Activated naive CD8-positive, alpha-beta T cell (primary cell): ENCODE measurements around the gene TMTC3.
A peak's percentile ranks its signal among the peaks of the same experiment; 100 is the strongest.

ENCODE experiments used
- H3K27ac Mint-ChIP-seq: one replicate; pipeline ENCODE4 v1.8.0; 2021; ENCODE audit warnings: mixed read lengths
- H3K27me3 Mint-ChIP-seq: one replicate; pipeline ENCODE4 v1.8.0; 2021; ENCODE audit warnings: mixed read lengths
- H3K36me3 Mint-ChIP-seq: one replicate; pipeline ENCODE4 v1.8.0; 2021; ENCODE audit warnings: mixed read lengths
- H3K4me1 Mint-ChIP-seq: one replicate; pipeline ENCODE4 v1.8.0; 2021; ENCODE audit warnings: low read depth, mixed read lengths
- H3K4me3 Mint-ChIP-seq: one replicate; pipeline ENCODE4 v1.8.0; 2021; ENCODE audit warnings: mild to moderate bottlenecking, mixed read lengths
- H3K9me3 Mint-ChIP-seq: one replicate; pipeline ENCODE4 v1.8.0; 2021; ENCODE audit warnings: low read depth, mixed read lengths

The TMTC3 gene

DNA sequence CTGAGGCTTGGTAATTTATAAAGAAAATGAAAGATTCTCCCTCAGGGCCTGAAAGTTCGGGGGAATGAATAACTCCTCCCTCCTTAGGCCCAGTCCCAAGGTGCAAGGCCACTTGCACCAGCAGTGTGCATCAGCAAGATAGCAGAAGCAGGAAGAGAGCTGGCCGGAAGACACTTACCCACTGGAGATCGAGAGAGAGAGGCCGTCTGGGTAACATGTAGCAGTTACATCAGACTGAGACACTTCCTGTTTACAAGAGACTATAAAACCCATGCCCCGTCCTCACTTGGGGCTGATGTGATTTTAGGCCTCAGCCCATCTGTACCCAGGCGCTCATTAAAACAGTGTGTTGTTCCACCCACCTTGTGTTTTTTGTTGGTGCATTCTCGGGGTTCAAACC is 85.2 kb downstream of the TMTC3 start:
- H3K4me3 Mint-ChIP-seq = no peak overlapping the region
- H3K36me3 Mint-ChIP-seq = no peaks in the 10 kb centered on the region
- no peaks in the 10 kb centered on the region for H3K27me3 Mint-ChIP-seq
- no peaks in the 10 kb centered on the region for H3K9me3 Mint-ChIP-seq
- H3K4me1 Mint-ChIP-seq = peaks cover 6% of the 10 kb centered on the region
- no peak overlapping the region for H3K27ac Mint-ChIP-seq

GRCh38 chr12:88227871-88228270 is 85.8 kb downstream of the TMTC3 start:
- H3K27ac Mint-ChIP-seq = no peak overlapping the region
- no peaks in the 10 kb centered on the region for H3K9me3 Mint-ChIP-seq
- no peaks in the 10 kb centered on the region for H3K36me3 Mint-ChIP-seq
- H3K4me3 Mint-ChIP-seq = no peak overlapping the region
- peaks cover 6% of the 10 kb centered on the region for H3K4me1 Mint-ChIP-seq
- H3K27me3 Mint-ChIP-seq = no peaks in the 10 kb centered on the region

- Mint-ChIP-seq H3K4me3 (no peak overlapping the region), H3K27me3 (no peaks in the 10 kb centered on the region), H3K9me3 (no peaks in the 10 kb centered on the region), H3K36me3 (no peaks in the 10 kb centered on the region), H3K4me1 (peaks cover 6% of the 10 kb centered on the region), H3K27ac (no peak overlapping the region)
Measured at GRCh38 chr12:88228720-88229119, 86.6 kb downstream of the TMTC3 start.

GRCh38 chr12:88230271-88230670 is 88.2 kb downstream of the TMTC3 start:
- Mint-ChIP-seq H3K36me3 (no peaks in the 10 kb centered on the region), H3K4me3 (no peak overlapping the region), H3K4me1 (peaks cover 10% of the 10 kb centered on the region), H3K27ac (no peak overlapping the region), H3K9me3 (no peaks in the 10 kb centered on the region), H3K27me3 (no peaks in the 10 kb centered on the region)

- Mint-ChIP-seq H3K4me3 (no peak overlapping the region), H3K4me1 (peaks cover 9% of the 10 kb centered on the region), H3K27ac (no peak overlapping the region), H3K9me3 (peaks cover 4% of the 10 kb centered on the region), H3K27me3 (peaks cover 4% of the 10 kb centered on the region), H3K36me3 (no peaks in the 10 kb centered on the region)
Measured at GRCh38 chr12:88235183-88235833, 93.2 kb downstream of the TMTC3 start.

DNA sequence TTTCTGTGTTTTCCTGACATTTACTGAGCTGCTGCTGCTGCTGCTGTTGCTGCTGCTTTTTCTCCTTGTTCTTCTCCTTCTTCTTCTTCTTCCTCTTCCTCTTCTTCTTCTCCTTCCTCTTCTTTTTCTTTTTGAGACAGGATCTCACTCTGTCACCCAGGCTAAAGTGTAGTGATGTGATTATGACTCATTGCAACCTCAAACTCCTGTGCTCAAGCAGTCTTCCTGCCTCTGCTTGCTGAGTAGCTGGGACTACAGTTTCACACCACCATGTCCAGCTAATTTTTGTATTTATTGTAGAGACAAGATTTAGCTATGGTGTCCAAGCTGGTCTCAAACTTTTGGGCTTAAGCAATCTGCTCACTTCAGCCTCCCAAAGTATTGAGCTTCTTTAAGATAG is 95.8 kb downstream of the TMTC3 start:
- Mint-ChIP-seq H3K27me3 (peaks cover 4% of the 10 kb centered on the region), H3K4me1 (peaks cover 12% of the 10 kb centered on the region), H3K9me3 (peaks cover 4% of the 10 kb centered on the region), H3K4me3 (no peak overlapping the region), H3K27ac (no peak overlapping the region), H3K36me3 (no peaks in the 10 kb centered on the region)

GRCh38 chr12:88238406-88238805 is 96.3 kb downstream of the TMTC3 start:
- Mint-ChIP-seq H3K27ac (no peak overlapping the region), H3K27me3 (peaks cover 4% of the 10 kb centered on the region), H3K9me3 (peaks cover 4% of the 10 kb centered on the region), H3K4me3 (no peak overlapping the region), H3K36me3 (no peaks in the 10 kb centered on the region), H3K4me1 (peaks cover 12% of the 10 kb centered on the region)

DNA sequence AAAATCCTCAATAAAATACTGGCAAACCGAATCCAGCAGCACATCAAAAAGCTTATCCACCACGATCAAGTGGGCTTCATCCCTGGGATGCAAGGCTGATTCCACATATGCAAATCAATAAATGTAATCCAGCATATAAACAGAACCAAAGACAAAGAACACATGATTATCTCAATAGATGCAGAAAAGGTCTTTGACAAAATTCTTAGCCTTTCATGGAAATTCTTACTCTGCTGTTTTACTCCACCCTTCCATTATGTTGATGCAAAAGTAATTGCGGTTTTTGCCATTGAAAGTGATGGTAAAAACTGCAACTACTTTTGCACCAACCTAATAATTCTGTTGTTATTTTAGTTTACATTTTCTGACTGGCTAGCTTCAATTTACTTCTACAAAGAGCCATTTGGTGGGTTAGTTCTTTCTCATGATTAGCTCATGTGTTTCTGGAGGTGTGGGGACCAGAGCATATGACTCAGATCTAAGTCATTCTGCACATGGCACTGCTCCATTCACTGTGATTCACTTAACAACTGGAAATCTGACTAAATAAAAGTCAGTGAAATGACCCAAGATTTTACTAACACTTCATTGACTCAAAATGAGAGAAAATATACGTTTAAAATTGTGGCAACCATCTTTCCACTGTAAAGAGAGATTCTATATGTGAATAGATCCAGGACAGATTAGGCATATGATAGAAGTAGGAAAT is 99.9 kb downstream of the TMTC3 start:
- peaks cover 12% of the 10 kb centered on the region for H3K27me3 Mint-ChIP-seq
- peaks cover 4% of the 10 kb centered on the region for H3K9me3 Mint-ChIP-seq
- H3K4me3 Mint-ChIP-seq = no peak overlapping the region
- H3K4me1 Mint-ChIP-seq = peaks cover 6% of the 10 kb centered on the region
- no peaks in the 10 kb centered on the region for H3K36me3 Mint-ChIP-seq
- H3K27ac Mint-ChIP-seq = peak overlapping the region; percentile 84

GRCh38 chr12:88242571-88242925 is 100.4 kb downstream of the TMTC3 start:
- Mint-ChIP-seq H3K27ac (peak overlapping the region; percentile 84), H3K4me3 (no peak overlapping the region), H3K27me3 (peaks cover 12% of the 10 kb centered on the region)

GRCh38 chr12:88242939-88243338 is 100.8 kb downstream of the TMTC3 start:
- no peak overlapping the region for H3K27ac Mint-ChIP-seq
- H3K4me3 Mint-ChIP-seq = no peak overlapping the region
- H3K9me3 Mint-ChIP-seq = peaks cover 4% of the 10 kb centered on the region
- H3K27me3 Mint-ChIP-seq = peaks cover 11% of the 10 kb centered on the region
- peaks cover 5% of the 10 kb centered on the region for H3K4me1 Mint-ChIP-seq
- no peaks in the 10 kb centered on the region for H3K36me3 Mint-ChIP-seq

More at GRCh38 chr12:88242571-88242925, 100.4 kb downstream of the TMTC3 start:
- H3K9me3 Mint-ChIP-seq = peaks cover 4% of the 10 kb centered on the region
- no peaks in the 10 kb centered on the region for H3K36me3 Mint-ChIP-seq
- H3K4me1 Mint-ChIP-seq = peaks cover 6% of the 10 kb centered on the region

- Mint-ChIP-seq H3K27ac (no peak overlapping the region), H3K4me1 (peaks cover 3% of the 10 kb centered on the region), H3K4me3 (no peak overlapping the region), H3K9me3 (peaks cover 4% of the 10 kb centered on the region), H3K36me3 (no peaks in the 10 kb centered on the region), H3K27me3 (peaks cover 8% of the 10 kb centered on the region)
Measured at GRCh38 chr12:88243982-88244381, 101.9 kb downstream of the TMTC3 start.

DNA sequence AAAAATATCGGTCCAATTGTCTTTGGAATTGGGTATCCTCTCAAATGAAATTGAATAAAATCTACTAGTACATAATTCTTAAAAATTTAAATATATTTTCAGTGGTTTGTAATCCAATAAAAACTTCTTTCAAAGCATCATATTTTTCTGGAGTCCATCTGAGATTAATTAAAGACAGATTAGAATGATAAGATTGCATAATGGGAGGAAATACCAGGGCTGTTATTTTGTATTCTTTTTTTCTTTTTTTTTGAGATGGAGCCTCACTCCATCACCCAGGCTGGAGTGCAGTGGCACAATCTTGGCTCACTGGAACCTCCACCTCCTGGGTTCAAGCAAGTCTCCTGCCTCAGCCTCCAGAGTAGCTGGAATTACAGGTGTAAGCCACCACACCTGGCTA is 103.8 kb downstream of the TMTC3 start:
- Mint-ChIP-seq H3K27me3 (peaks cover 8% of the 10 kb centered on the region), H3K36me3 (no peaks in the 10 kb centered on the region)

GRCh38 chr12:88247241-88247643 is 105.1 kb downstream of the TMTC3 start:
- no peak overlapping the region for H3K4me3 Mint-ChIP-seq

More for the DNA sequence above, 103.8 kb downstream of the TMTC3 start:
- Mint-ChIP-seq H3K27ac (no peak overlapping the region), H3K4me1 (peaks cover 3% of the 10 kb centered on the region), H3K9me3 (no peaks in the 10 kb centered on the region), H3K4me3 (no peak overlapping the region)

DNA sequence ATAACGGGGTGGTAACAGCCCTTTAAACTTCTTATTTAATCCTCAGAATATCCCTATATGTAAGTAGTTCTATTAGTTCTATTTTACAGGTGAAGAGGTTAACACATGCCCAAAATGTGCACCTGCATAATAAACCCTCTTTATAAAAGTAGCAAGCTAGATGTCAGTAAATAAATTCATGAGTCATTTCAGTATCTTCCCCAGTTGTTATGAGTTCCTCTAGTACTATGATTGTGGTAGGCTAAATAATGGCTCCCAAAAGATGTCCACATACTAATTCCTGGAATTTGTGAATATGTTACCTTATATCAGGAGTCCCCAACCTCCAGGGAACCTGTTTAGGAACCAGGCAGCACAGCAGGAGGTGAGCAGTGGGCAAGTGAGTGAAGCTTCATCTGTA is 106.5 kb downstream of the TMTC3 start:
- Mint-ChIP-seq H3K27ac (no peak overlapping the region), H3K27me3 (peaks cover 8% of the 10 kb centered on the region), H3K36me3 (no peaks in the 10 kb centered on the region), H3K9me3 (no peaks in the 10 kb centered on the region), H3K4me1 (no peaks in the 10 kb centered on the region), H3K4me3 (no peak overlapping the region)

More at GRCh38 chr12:88247241-88247643, 105.1 kb downstream of the TMTC3 start:
- Mint-ChIP-seq H3K27ac (no peak overlapping the region), H3K4me1 (peaks cover 3% of the 10 kb centered on the region), H3K9me3 (no peaks in the 10 kb centered on the region), H3K27me3 (peaks cover 8% of the 10 kb centered on the region), H3K36me3 (no peaks in the 10 kb centered on the region)
